Measurements from ENCODE around the gene MST1R. TPM values are rescaled to one million over a fixed set of nuclear protein-coding genes. Genes with fewer than 3 reads are reported as not detected.

Gene MST1R
- total and polyA plus RNA-seq, 4 donors = 5.6 to 54.8 (median 28.7) TPM

- Histone ChIP-seq H3K36me3 (ENCODE audit: control insufficient read depth in 4 of 4, insufficient read depth in 4 of 4, low read length in 4 of 4) (no peaks in the 10 kb centered on the region), H3K27ac (ENCODE audit: low read depth in 1 of 2, low read length in 1 of 2) (no peak overlapping the region), H3K9ac (ENCODE audit: insufficient read depth in 1 of 2, low read length in 2 of 2) (no peak overlapping the region), H3K4me1 (ENCODE audit: control insufficient read depth in 5 of 5, insufficient read depth in 5 of 5, low read length in 5 of 5) (peaks cover 0 to 40% (median 10%) of the 10 kb centered on the region in 5 donors), H3K4me3 (no peak overlapping the region), H3K9me3 (ENCODE audit: control insufficient read depth in 4 of 4, insufficient read depth in 3 of 4, low read length in 3 of 4) (peaks cover 0 to 3% (median 0%) of the 10 kb centered on the region in 4 donors), H3K27me3 (ENCODE audit: control insufficient read depth in 3 of 3, insufficient read depth in 3 of 3, low read length in 2 of 3) (no peaks in the 10 kb centered on the region)
- DNase-seq (peak; percentile 77 to 85 (median 78)), ATAC-seq (ENCODE audit: insufficient read depth, low FRiP score) (no peak)
- WGBS, 2 donors = 54 to 76% methylated on average over 2 of the region's 2 CpGs
- TF ChIP-seq CTCF (IDR thresholded peaks at IDR 0.05; ENCODE audit: control extremely low read depth, extremely low read depth) = no peak
Measured at GRCh38 chr3:49877716-49878115, 26.0 kb downstream of the MST1R start.

GRCh38 chr3:49876567-49876966, 27.1 kb downstream of the MST1R start:
- H3K4me1 ChIP-seq (ENCODE audit: control insufficient read depth in 5 of 5, insufficient read depth in 5 of 5, low read length in 5 of 5) = peaks cover 0 to 29% (median 8%) of the 10 kb centered on the region in 5 donors
- no peak overlapping the region for H3K27ac ChIP-seq (ENCODE audit: low read depth in 1 of 2, low read length in 1 of 2)
- H3K27me3 ChIP-seq (ENCODE audit: control insufficient read depth in 3 of 3, insufficient read depth in 3 of 3, low read length in 2 of 3) = peaks cover 0 to 1% (median 0%) of the 10 kb centered on the region in 3 donors
- H3K9me3 ChIP-seq (ENCODE audit: control insufficient read depth in 4 of 4, insufficient read depth in 3 of 4, low read length in 3 of 4) = peaks cover 0 to 3% (median 0%) of the 10 kb centered on the region in 4 donors
- H3K36me3 ChIP-seq (ENCODE audit: control insufficient read depth in 4 of 4, insufficient read depth in 4 of 4, low read length in 4 of 4) = no peaks in the 10 kb centered on the region
- DNase-seq (no peak), ATAC-seq (ENCODE audit: insufficient read depth, low FRiP score) (no peak)
- H3K4me3 ChIP-seq = no peak overlapping the region
- WGBS, 2 donors = 81 to 88% methylated on average over 5 of the region's 5 CpGs
- H3K9ac ChIP-seq (ENCODE audit: insufficient read depth in 1 of 2, low read length in 2 of 2) = no peak overlapping the region
- no peak for TF ChIP-seq CTCF (IDR thresholded peaks at IDR 0.05; ENCODE audit: control extremely low read depth, extremely low read depth)

- Histone ChIP-seq H3K4me1 (ENCODE audit: control insufficient read depth in 5 of 5, insufficient read depth in 5 of 5, low read length in 5 of 5) (peaks cover 0 to 20% (median 4%) of the 10 kb centered on the region in 5 donors), H3K4me3 (no peak overlapping the region), H3K36me3 (ENCODE audit: control insufficient read depth in 4 of 4, insufficient read depth in 4 of 4, low read length in 4 of 4) (no peaks in the 10 kb centered on the region), H3K9me3 (ENCODE audit: control insufficient read depth in 4 of 4, insufficient read depth in 3 of 4, low read length in 3 of 4) (no peaks in the 10 kb centered on the region), H3K9ac (ENCODE audit: insufficient read depth in 1 of 2, low read length in 2 of 2) (no peak overlapping the region), H3K27ac (ENCODE audit: low read depth in 1 of 2, low read length in 1 of 2) (no peak overlapping the region), H3K27me3 (ENCODE audit: control insufficient read depth in 3 of 3, insufficient read depth in 3 of 3, low read length in 2 of 3) (peaks cover under 1 to 27% (median 18%) of the 10 kb centered on the region in 3 donors)
- DNase-seq (no peak), ATAC-seq (ENCODE audit: insufficient read depth, low FRiP score) (no peak)
- WGBS, 2 donors = 91 to 93% methylated on average over 8 of the region's 8 CpGs
- no peak for TF ChIP-seq CTCF (IDR thresholded peaks at IDR 0.05; ENCODE audit: control extremely low read depth, extremely low read depth)
Measured at GRCh38 chr3:49873623-49874022, 30.1 kb downstream of the MST1R start.

- Histone ChIP-seq H3K4me1 (ENCODE audit: control insufficient read depth in 5 of 5, insufficient read depth in 5 of 5, low read length in 5 of 5) (peaks cover 0 to 17% (median 4%) of the 10 kb centered on the region in 5 donors), H3K9ac (ENCODE audit: insufficient read depth in 1 of 2, low read length in 2 of 2) (no peak overlapping the region), H3K27me3 (ENCODE audit: control insufficient read depth in 3 of 3, insufficient read depth in 3 of 3, low read length in 2 of 3) (peaks cover 5 to 34% (median 25%) of the 10 kb centered on the region in 3 donors), H3K4me3 (no peak overlapping the region), H3K9me3 (ENCODE audit: control insufficient read depth in 4 of 4, insufficient read depth in 3 of 4, low read length in 3 of 4) (peaks cover 0 to 2% (median 0%) of the 10 kb centered on the region in 4 donors), H3K27ac (ENCODE audit: low read depth in 1 of 2, low read length in 1 of 2) (no peak overlapping the region), H3K36me3 (ENCODE audit: control insufficient read depth in 4 of 4, insufficient read depth in 4 of 4, low read length in 4 of 4) (no peaks in the 10 kb centered on the region)
- DNase-seq (no peak), ATAC-seq (ENCODE audit: insufficient read depth, low FRiP score) (no peak)
- WGBS, 2 donors = 50 to 61% methylated on average over 4 of the region's 4 CpGs
- no peak for TF ChIP-seq CTCF (IDR thresholded peaks at IDR 0.05; ENCODE audit: control extremely low read depth, extremely low read depth)
Measured at GRCh38 chr3:49872801-49873281, 30.8 kb downstream of the MST1R start.

Data from lung (tissue), 12 donors.